ENCODE results near the gene KATNA1. TPM values are rescaled to one million over a fixed set of nuclear protein-coding genes. Genes with fewer than 3 reads are reported as not detected.

KATNA1 gene
- total RNA-seq, 2 donors from 2014 or later, result 11.2 to 15.9 TPM

- DNase-seq (ENCODE audit: low spot score), result no peak
- Histone ChIP-seq H3K4me3 (no peak overlapping the region), H3K27ac (no peak overlapping the region), H3K9me3 (no peaks in the 10 kb centered on the region), H3K36me3 (peaks cover under 1% of the 10 kb centered on the region), H3K27me3 (no peaks in the 10 kb centered on the region), H3K4me1 (peaks cover 0 to 18% of the 10 kb centered on the region in 2 donors)
- no peak for TF ChIP-seq CTCF (IDR thresholded peaks at IDR 0.05)
Measured at GRCh38 chr6:149567945-149568585, 80.4 kb downstream of the KATNA1 start.

- no peaks in the 10 kb centered on the region for H3K9me3 ChIP-seq
- H3K27ac ChIP-seq, result peak overlapping the region; percentile 95
- H3K4me3 ChIP-seq, result peak overlapping the region; percentile 99
- H3K36me3 ChIP-seq, result no peaks in the 10 kb centered on the region
- no peaks in the 10 kb centered on the region for H3K27me3 ChIP-seq
- H3K4me1 ChIP-seq, result peaks cover 0 to 18% of the 10 kb centered on the region in 2 donors
- DNase-seq (ENCODE audit: low spot score), result no peak
- no peak for TF ChIP-seq CTCF (IDR thresholded peaks at IDR 0.05)
Measured at GRCh38 chr6:149567194-149567586, 81.3 kb downstream of the KATNA1 start.

- Histone ChIP-seq H3K4me1 (peaks cover 0 to 18% of the 10 kb centered on the region in 2 donors), H3K4me3 (peak overlapping the region; percentile 99), H3K9me3 (no peaks in the 10 kb centered on the region), H3K27ac (peak overlapping the region; percentile 95), H3K36me3 (no peaks in the 10 kb centered on the region), H3K27me3 (no peaks in the 10 kb centered on the region)
- DNase-seq (ENCODE audit: low spot score), result no peak
- no peak for TF ChIP-seq CTCF (IDR thresholded peaks at IDR 0.05)
Measured at GRCh38 chr6:149566410-149567193, 81.9 kb downstream of the KATNA1 start.

- Histone ChIP-seq H3K4me1 (peaks cover 0 to 18% of the 10 kb centered on the region in 2 donors), H3K9me3 (no peaks in the 10 kb centered on the region), H3K27ac (peak within 1 kb of the TSS; percentile 95), H3K36me3 (no peaks in the 10 kb centered on the region), H3K27me3 (no peaks in the 10 kb centered on the region), H3K4me3 (peak within 1 kb of the TSS; percentile 99)
- DNase-seq (ENCODE audit: low spot score), result peak; percentile 87
- TF ChIP-seq CTCF (IDR thresholded peaks at IDR 0.05), result peak; percentile 52 to 72
Measured at GRCh38 chr6:149565527-149566409, 82.7 kb downstream of the KATNA1 start, which contains the start of gene GINM1. Gene GINM1 (plus strand): TSS chr6:149566375. CDS start chr6:149566415, 40 bp downstream.

GRCh38 chr6:149563928-149564325 is 84.6 kb downstream of the KATNA1 start:
- Histone ChIP-seq H3K4me3 (no peak overlapping the region), H3K9me3 (no peaks in the 10 kb centered on the region), H3K27me3 (no peaks in the 10 kb centered on the region), H3K36me3 (no peaks in the 10 kb centered on the region), H3K4me1 (peaks cover 0 to 18% of the 10 kb centered on the region in 2 donors), H3K27ac (no peak overlapping the region)
- no peak for DNase-seq (ENCODE audit: low spot score)
- TF ChIP-seq CTCF (IDR thresholded peaks at IDR 0.05), result no peak
